T-helper 1 cell treated with Interleukin-12 subunit alpha and Interleukin-12 subunit beta and Interleukin-4 antibody, amounts not matched to agents 30 μg/mL and 1 μg/mL, for 36 hours (primary cell): ENCODE results near the gene OIT3.

Source experiments
- H3K27ac Mint-ChIP-seq: one replicate; pipeline ENCODE4 v1.8.0; 2021; ENCODE audit warnings: mild to moderate bottlenecking, mixed read lengths
- H3K27me3 Mint-ChIP-seq: one replicate; pipeline ENCODE4 v1.8.0; 2021; ENCODE audit warnings: low read depth, mixed read lengths
- H3K36me3 Mint-ChIP-seq: one replicate; pipeline ENCODE4 v1.8.0; 2021; ENCODE audit warnings: low read depth, mixed read lengths
- H3K4me1 Mint-ChIP-seq: one replicate; pipeline ENCODE4 v1.8.0; 2021; ENCODE audit warnings: low read depth, mixed read lengths
- H3K4me3 Mint-ChIP-seq: one replicate; pipeline ENCODE4 v1.8.0; 2021; ENCODE audit warnings: mild to moderate bottlenecking, moderate library complexity, mixed read lengths
- H3K9me3 Mint-ChIP-seq: one replicate; pipeline ENCODE4 v1.8.0; 2021; ENCODE audit warnings: mixed read lengths

Gene OIT3

DNA sequence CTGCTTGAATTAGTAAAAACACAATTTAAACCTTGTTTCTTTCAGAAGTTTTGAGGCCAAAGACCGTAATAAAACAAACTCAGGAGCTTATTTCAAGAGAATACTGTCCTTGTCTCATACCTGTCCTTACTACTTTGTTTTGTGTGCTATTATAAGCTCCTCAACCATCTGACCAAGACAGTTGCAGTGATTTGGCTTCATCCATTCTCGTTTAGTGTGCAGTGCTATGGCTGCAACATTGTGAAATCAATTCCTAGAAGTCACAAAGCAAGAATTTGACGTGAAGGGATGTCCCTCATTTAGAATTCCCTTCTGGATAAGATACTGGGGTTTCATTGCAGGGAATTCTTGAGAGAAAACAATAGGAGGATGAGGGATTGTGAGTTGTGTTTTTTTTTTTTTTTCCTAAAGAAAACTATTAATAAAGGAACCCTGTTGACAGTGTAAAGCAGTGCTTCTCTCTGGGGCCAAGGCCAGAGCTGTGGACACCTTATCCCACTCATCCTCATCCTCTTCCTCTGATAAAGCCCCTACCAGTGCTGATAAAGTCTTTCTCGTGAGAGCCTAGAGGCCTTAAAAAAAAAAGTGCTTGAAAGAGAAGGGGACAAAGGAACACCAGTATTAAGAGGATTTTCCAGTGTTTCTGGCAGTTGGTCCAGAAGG, at the start of gene OIT3:
OIT3 (plus strand) TSS at position 604 of the 663 bp plus-strand sequence. CDS start 60 bp downstream, outside the sequence.
- H3K27ac Mint-ChIP-seq = no peak within 1 kb of the TSS

DNA sequence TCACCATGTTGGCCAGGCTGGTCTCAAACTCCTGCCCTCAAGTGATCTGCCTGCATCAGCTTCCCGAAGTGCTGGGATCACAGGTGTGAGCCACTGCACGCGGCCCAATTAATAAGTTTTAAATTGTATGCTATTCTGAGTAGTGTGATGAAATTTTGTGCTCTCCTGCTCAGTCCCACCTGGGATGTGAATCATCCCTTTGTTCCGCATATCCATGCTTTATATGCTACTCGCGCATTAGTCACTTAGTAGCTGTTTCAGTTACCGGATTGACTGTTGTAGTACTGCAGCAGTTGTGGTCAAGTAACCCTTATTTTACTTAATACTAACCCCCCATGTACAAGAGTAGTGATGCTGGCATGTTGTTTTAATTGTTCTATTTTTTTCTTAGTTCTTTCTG, 47.3 kb upstream of the OIT3 start:
- Mint-ChIP-seq H3K36me3 (no peaks in the 10 kb centered on the region), H3K27me3 (no peaks in the 10 kb centered on the region), H3K4me3 (no peak overlapping the region), H3K27ac (no peak overlapping the region), H3K9me3 (no peaks in the 10 kb centered on the region), H3K4me1 (peaks cover 2% of the 10 kb centered on the region)

More for the DNA sequence above, at the start of gene OIT3:
- no peaks in the 10 kb centered on the region for H3K9me3 Mint-ChIP-seq
- H3K36me3 Mint-ChIP-seq = peaks cover 3% of the 10 kb centered on the region
- no peak within 1 kb of the TSS for H3K4me3 Mint-ChIP-seq
- H3K4me1 Mint-ChIP-seq = no peaks in the 10 kb centered on the region
- peaks cover 9% of the 10 kb centered on the region for H3K27me3 Mint-ChIP-seq

DNA sequence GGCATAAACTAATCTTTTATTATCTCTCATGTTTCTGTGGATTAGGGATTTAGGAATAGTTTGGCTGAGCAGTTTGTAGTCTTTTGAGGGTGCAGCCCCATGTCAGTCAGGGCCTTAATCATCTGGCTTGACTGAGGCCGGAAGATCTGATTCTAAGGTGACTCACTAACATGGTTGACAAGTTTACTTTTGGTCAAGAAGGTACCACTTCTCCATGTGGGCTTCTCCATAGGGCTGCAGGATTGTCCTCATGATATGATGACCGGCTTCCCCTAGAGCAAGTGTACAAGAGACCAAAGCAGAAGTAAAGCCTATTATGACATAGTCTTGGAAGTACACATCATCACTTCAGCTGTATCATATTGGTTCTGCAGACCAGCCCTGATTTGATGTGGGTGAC, 45.9 kb upstream of the OIT3 start:
- Mint-ChIP-seq H3K27me3 (no peaks in the 10 kb centered on the region), H3K36me3 (no peaks in the 10 kb centered on the region)

DNA sequence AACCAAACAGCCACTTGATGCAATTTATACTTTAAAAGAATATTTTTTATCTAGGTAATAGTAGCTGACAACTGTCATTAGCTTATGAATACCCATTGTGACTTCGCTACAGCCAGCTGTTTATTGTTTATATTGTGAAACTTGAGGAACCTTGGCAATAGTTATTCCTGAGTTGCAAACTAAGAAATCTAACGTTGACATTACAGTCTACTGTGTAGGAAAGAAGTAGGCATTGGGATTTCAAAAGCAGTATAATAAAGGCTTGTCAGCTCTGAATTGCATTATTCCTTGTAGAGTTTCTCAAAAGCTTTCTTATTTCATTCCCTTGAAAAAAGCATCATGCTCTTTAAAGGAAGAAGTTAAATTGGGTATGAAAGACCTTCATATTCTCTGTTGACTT, 42.7 kb upstream of the OIT3 start:
- Mint-ChIP-seq H3K4me1 (no peaks in the 10 kb centered on the region), H3K4me3 (no peak overlapping the region), H3K27ac (no peak overlapping the region), H3K9me3 (no peaks in the 10 kb centered on the region), H3K27me3 (no peaks in the 10 kb centered on the region), H3K36me3 (no peaks in the 10 kb centered on the region)

More for the DNA sequence above, 45.9 kb upstream of the OIT3 start:
- H3K9me3 Mint-ChIP-seq = no peaks in the 10 kb centered on the region
- no peak overlapping the region for H3K4me3 Mint-ChIP-seq
- H3K27ac Mint-ChIP-seq = no peak overlapping the region
- no peaks in the 10 kb centered on the region for H3K4me1 Mint-ChIP-seq

DNA sequence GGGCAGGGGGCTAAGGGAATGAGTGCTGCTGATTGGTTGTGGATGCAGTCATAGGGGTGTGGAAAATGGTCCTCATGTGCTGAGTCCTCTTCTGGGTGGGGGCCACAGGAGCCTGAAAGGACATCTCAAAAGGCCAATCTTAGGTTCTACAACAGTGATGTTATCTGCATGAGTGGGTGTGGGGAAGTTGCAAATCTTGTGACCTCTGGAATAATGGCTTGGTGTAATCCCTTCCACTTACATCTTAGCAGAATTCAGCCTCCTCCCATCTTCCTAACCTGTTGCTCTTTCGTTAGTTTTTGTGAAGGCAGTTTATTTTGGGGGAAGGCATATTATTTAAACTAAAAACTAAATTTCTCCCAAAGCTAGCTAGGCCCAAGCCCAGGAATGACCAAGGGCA, 42.0 kb upstream of the OIT3 start:
- H3K27ac Mint-ChIP-seq = no peak overlapping the region
- no peaks in the 10 kb centered on the region for H3K9me3 Mint-ChIP-seq
- H3K4me1 Mint-ChIP-seq = no peaks in the 10 kb centered on the region
- H3K4me3 Mint-ChIP-seq = no peak overlapping the region
- H3K27me3 Mint-ChIP-seq = no peaks in the 10 kb centered on the region
- H3K36me3 Mint-ChIP-seq = no peaks in the 10 kb centered on the region

DNA sequence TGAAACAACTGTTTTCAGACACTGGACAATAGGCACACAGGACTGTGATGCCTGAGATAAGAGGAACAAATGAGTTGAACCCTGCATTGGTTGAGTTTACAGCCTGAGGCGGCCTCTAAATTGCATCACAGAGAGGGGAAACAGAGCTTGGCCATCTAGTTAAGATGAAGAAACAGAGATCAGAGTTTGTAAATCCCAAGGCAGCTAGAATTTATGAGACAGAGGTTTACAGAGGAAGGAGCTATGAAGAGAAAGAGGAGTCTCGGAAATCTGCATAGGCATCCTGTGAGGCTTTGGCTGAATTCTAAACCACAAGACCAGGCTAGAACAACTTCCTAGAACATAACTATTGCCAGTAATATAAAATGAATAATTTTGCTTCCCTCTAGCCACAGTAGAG, 41.0 kb upstream of the OIT3 start:
- no peak overlapping the region for H3K4me3 Mint-ChIP-seq
- H3K9me3 Mint-ChIP-seq = no peaks in the 10 kb centered on the region
- H3K4me1 Mint-ChIP-seq = no peaks in the 10 kb centered on the region
- no peaks in the 10 kb centered on the region for H3K27me3 Mint-ChIP-seq
- no peak overlapping the region for H3K27ac Mint-ChIP-seq
- H3K36me3 Mint-ChIP-seq = no peaks in the 10 kb centered on the region

DNA sequence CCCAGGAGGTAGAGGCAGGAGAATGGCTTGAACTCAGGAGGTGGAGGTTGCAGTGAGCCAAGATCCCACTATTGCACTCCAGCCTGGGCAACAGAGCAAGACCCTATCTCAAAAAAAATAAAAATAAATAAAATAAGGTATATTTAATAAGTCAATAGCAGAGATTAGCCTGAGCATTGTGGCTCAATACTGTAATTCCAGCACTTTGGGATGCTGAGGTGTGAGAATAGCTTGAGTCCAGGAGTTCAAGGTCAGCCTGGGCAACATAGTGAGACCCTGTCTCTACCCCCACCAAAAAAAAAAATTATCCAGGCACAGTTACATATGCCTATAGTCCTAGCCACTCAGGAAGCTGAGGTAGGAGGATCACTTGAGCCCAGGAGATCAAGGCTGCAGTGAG, 38.4 kb upstream of the OIT3 start:
- Mint-ChIP-seq H3K27me3 (no peaks in the 10 kb centered on the region), H3K9me3 (no peaks in the 10 kb centered on the region), H3K36me3 (no peaks in the 10 kb centered on the region), H3K4me3 (no peak overlapping the region), H3K4me1 (no peaks in the 10 kb centered on the region), H3K27ac (no peak overlapping the region)

DNA sequence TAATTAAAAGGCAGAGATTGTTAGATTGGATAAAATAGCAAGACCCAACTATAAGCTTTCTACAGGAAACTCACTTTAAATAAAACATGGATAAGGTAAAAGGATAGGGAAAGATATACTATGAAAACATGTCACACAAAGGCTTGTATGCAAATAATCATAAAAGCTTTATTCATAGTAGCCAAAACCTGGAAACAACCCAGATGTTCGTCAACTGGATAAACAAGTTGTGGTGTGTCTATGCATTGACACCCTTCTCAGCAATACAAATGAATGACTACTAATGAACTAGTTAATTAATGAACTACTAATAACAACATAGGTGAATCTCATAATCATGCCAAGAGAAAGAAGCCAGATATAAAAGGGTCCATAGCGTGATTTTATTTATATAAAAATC, 37.7 kb upstream of the OIT3 start:
- no peaks in the 10 kb centered on the region for H3K4me1 Mint-ChIP-seq
- no peak overlapping the region for H3K27ac Mint-ChIP-seq
- H3K36me3 Mint-ChIP-seq = no peaks in the 10 kb centered on the region
- H3K4me3 Mint-ChIP-seq = no peak overlapping the region
- no peaks in the 10 kb centered on the region for H3K9me3 Mint-ChIP-seq
- no peaks in the 10 kb centered on the region for H3K27me3 Mint-ChIP-seq

DNA sequence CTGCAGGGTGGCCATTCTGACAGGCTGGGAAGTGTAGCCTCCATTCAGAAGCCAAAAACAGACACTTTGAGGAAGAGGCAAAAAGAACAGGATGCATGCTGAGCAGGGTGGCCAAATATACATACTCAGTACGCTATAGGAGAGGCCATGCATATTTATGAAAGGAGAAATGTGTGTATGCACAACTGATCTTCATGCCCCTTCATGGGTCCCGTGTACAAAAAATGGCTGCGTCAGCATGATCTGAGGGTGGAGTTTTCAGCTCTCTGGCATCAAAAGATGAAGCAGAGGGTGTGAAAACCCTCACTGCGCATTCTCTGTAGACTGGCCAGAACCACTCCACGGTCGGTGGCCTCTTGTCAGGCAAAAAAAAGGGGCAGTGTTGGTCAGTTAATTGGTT, 35.5 kb upstream of the OIT3 start:
- Mint-ChIP-seq H3K4me1 (no peaks in the 10 kb centered on the region), H3K27ac (no peak overlapping the region), H3K4me3 (no peak overlapping the region), H3K36me3 (peaks cover 2% of the 10 kb centered on the region), H3K9me3 (no peaks in the 10 kb centered on the region), H3K27me3 (no peaks in the 10 kb centered on the region)

DNA sequence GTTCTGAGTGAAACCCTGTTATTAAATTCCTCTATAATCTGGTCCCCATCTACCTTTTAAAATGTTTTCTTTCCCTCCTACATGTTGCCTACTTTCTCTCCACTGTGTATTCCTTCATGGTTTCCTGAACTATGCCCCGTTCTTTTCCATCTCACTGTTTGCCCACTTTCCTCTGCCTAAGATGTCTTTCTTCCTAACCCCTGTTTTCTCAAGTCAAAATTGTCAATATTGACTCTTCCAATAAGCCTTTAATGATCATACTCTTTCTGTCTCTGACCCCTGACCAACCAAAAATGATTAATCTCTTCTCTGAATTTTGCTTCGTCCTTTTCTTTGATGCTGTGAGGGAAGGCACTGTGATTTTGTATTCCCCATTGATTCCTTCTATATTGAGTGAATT, 30.6 kb upstream of the OIT3 start:
- Mint-ChIP-seq H3K27me3 (no peaks in the 10 kb centered on the region), H3K36me3 (peaks cover 5% of the 10 kb centered on the region), H3K4me3 (no peak overlapping the region), H3K4me1 (no peaks in the 10 kb centered on the region), H3K9me3 (no peaks in the 10 kb centered on the region), H3K27ac (no peak overlapping the region)

DNA sequence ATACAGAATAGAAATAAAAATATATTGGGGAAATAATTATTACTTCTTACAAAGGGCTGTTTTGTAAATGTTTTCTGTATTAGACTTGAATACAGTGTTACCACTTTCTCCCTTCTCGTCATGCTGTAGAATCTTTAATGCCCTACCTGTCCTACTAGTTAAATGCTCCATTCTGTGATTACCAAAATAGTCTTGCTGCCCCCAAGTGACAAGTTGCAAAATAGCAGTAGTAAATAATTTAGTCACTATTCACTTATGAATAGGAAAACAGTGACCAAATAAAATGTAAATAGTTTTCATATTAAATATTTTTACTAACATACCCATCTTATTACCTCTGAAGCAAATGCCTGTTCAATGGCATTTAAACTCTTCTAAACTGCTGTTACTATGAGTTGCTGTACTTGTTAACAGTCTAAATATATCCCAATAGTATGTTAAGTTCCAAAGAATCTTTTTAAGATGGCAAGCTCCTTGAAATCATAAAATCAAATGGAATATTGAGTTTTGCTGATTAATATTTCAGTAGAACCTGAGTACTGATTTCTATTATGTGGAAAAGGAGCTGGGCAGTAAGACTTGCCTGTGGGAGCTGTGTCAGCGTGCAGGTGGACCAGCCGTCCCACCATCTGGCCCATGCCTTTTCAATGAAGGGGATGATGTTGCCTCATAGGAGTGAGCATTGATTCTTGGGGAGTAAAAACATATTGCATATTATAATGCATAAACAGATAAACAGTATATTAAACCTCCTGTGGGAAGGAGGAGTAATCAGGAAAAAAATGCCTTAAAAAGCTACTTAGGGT, 18.1 kb upstream of the OIT3 start:
- Mint-ChIP-seq H3K4me1 (no peaks in the 10 kb centered on the region), H3K27ac (no peak overlapping the region), H3K9me3 (no peaks in the 10 kb centered on the region), H3K27me3 (no peaks in the 10 kb centered on the region), H3K36me3 (peaks cover 2% of the 10 kb centered on the region), H3K4me3 (no peak overlapping the region)

DNA sequence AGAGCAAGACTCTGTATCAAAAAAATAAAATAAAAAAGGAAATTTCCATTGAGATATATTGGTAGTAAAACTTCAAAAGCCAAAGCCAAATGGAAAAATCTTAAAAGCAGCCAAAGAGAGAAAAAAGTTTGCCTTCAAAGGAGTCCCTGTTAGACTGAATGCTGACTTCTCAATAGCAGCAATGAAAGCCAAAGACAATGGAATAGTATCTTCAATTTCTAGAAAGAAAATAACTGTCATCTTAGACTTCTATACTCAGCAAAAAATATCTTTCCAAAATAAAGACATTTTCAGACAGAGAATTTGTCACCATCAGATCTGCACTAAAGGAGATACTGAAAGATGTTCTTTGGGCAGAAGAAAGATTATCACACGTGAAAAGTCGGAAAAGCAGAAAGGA, 14.3 kb upstream of the OIT3 start:
- no peaks in the 10 kb centered on the region for H3K4me1 Mint-ChIP-seq
- H3K27ac Mint-ChIP-seq = no peak overlapping the region
- H3K9me3 Mint-ChIP-seq = no peaks in the 10 kb centered on the region
- H3K27me3 Mint-ChIP-seq = no peaks in the 10 kb centered on the region
- no peak overlapping the region for H3K4me3 Mint-ChIP-seq
- H3K36me3 Mint-ChIP-seq = peaks cover 4% of the 10 kb centered on the region

DNA sequence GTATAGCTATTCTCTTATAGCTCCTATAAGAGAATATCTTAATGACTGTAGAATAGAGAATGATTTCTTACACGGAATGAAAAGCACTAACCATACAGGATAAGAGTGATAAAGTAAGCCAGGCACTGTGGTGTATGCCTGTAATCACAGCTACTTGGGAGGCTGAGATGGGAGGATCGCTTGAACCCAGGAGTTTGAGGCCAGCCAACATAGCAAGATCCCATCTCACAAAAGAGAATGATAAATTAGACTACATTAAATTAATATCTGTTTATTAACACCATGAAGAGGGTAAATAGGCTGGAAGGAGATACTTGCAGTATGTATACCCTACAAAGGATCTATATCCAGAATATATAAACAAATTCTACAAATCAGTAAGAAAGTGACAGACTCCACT, 12.2 kb upstream of the OIT3 start:
- Mint-ChIP-seq H3K36me3 (peaks cover 7% of the 10 kb centered on the region), H3K27ac (no peak overlapping the region), H3K4me3 (no peak overlapping the region), H3K4me1 (peaks cover 2% of the 10 kb centered on the region), H3K27me3 (no peaks in the 10 kb centered on the region), H3K9me3 (no peaks in the 10 kb centered on the region)

DNA sequence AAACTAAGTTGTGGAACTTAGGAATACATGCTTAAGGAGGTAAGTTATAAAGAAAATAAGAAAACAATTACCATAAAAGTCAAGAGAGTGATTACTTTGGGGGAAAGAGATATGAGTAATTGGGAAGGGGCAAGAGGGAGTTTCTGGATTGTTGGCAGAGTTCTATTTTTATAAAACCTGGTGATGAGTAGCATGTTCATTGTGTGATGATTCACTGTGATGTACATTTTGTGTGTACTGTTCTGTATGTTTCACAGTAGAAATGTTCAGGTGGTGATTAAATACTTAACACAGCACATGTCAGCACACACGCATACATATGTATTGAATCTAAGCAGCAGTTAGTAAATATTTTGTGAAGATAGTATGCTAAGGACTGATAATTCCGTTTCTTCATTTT, 9.7 kb upstream of the OIT3 start:
- Mint-ChIP-seq H3K36me3 (peaks cover 14% of the 10 kb centered on the region), H3K4me1 (peaks cover 8% of the 10 kb centered on the region), H3K27me3 (no peaks in the 10 kb centered on the region), H3K4me3 (no peak overlapping the region), H3K9me3 (no peaks in the 10 kb centered on the region), H3K27ac (no peak overlapping the region)

DNA sequence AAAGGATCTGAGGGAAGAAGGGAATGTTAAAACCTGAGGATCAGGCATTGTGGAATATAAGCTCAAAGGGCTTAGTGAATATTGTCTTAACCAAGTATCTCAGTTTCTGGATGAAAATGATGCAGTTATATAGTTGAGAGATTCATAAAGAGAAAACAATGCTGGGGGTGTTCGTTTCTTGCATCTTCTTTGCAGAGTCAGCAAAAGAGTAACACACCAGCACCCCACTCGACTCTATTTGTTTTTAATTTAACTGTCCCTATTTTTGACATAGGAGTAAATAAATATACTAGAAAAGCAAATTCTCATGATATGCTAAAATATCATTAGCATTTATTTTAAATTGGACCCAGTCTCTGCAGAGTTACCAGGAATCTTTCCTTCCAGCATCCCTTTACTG, 7.6 kb upstream of the OIT3 start:
- peaks cover 8% of the 10 kb centered on the region for H3K4me1 Mint-ChIP-seq
- no peaks in the 10 kb centered on the region for H3K27me3 Mint-ChIP-seq
- peaks cover 12% of the 10 kb centered on the region for H3K36me3 Mint-ChIP-seq
- no peaks in the 10 kb centered on the region for H3K9me3 Mint-ChIP-seq
- no peak overlapping the region for H3K27ac Mint-ChIP-seq
- no peak overlapping the region for H3K4me3 Mint-ChIP-seq
